HFF-Myc (cell line): Measurements from ENCODE around the gene CDK19.
"Not testable (repeated sequence)": the region's sequence is repeated elsewhere in the genome, so short reads cannot be mapped to it uniquely, and the experiment has no call there.

Experiments
- DNase-seq: peaks from one replicate; pipeline ENCODE4 v3.0.0-alpha.2; 2011; ENCODE audit warnings: low read depth; ENCODE audit errors: extremely low read depth
- H3K4me3 ChIP-seq: replicated peaks from 2 replicates; pipeline ENCODE4 v1.5.1; 2011; ENCODE audit warnings: low read depth, mild to moderate bottlenecking, control low read depth, low read length
- CTCF ChIP-seq: IDR thresholded peaks from 2 replicates; pipeline ENCODE4 v1.5.1; 2012; ENCODE audit warnings: mild to moderate bottlenecking, low read depth, low read length, control low read depth; ENCODE audit errors: missing control alignments

Gene CDK19

GRCh38 chr6:110814102-110815014, 911 bp downstream of the CDK19 start:
- H3K4me3 ChIP-seq, result peak overlapping the region; percentile 85
- no peak for DNase-seq
- TF ChIP-seq CTCF, result no peak

- no peak for TF ChIP-seq CTCF
- DNase-seq, result no peak
- H3K4me3 ChIP-seq, result peak overlapping the region; percentile 85
Observed at GRCh38 chr6:110813338-110814101, 1.7 kb downstream of the CDK19 start.

- no peak for TF ChIP-seq CTCF
- no peak for DNase-seq
- no peak overlapping the region for H3K4me3 ChIP-seq
Observed at GRCh38 chr6:110812719-110813118, 2.5 kb downstream of the CDK19 start.

GRCh38 chr6:110810896-110811586, 4.2 kb downstream of the CDK19 start:
- no peak for TF ChIP-seq CTCF
- no peak overlapping the region for H3K4me3 ChIP-seq
- no peak for DNase-seq

DNA sequence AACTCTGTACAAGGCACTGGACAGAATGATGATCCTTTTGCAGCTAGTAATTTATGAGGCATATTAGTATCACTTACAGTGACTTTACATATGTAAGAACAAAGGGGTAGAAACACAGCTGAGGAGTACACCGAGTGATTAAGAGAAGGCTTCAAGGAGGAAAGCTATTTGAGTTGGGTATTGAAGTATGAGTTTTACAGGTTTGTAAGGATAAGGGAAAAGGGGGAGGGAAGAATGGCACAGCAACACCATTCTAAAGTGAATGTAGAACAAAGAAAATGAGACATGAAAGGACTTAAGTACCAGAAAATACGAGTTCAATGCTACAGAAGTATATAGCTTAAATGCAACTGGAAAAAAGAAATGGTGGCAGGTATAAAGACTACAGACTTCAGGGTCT, 5.5 kb downstream of the CDK19 start:
- DNase-seq, result no peak
- H3K4me3 ChIP-seq, result no peak overlapping the region
- TF ChIP-seq CTCF, result no peak

- not testable (repeated sequence) for DNase-seq
Observed at GRCh38 chr6:110802175-110802574, 13.1 kb downstream of the CDK19 start.

GRCh38 chr6:110800839-110801196, 14.5 kb downstream of the CDK19 start:
- no peak for DNase-seq
- TF ChIP-seq CTCF, result no peak

More at GRCh38 chr6:110802175-110802574, 13.1 kb downstream of the CDK19 start:
- H3K4me3 ChIP-seq, result not testable (repeated sequence)

More at GRCh38 chr6:110800839-110801196, 14.5 kb downstream of the CDK19 start:
- no peak overlapping the region for H3K4me3 ChIP-seq
